Measurements from ENCODE around the gene SIL1.

DNA sequence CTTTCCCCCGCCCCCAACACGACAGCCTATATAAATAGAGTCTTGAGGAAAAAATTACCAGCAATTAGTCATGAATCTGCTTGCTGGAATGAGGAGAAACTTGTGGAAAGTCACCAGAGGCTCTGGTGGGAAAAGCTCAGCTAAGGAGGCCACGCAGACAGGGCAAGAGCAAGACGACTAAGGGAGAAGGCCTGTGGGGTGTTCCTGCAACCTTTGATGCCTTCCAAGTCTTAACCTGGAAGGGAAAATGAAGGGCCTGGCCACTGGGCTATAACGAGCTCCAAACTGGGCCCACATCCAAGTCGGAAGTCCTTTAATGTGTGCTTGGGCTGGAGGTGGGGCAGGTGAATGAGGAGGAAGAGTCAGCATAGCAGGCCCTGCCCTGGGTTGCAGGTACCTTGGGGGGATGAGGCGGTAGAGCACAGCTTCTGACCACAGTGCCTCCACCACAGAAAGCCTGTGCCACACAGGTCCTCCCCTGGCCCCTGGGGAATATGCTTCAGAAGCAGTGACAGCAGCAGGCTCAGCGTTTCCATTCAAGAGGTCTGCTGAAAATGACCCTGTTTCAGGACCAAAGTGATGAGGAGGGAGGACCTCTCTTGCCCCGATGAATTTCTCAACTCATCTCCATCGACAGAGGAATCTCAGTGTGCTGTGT is 230.2 kb downstream of the SIL1 start:
- TF ChIP-seq, protein P1, sequence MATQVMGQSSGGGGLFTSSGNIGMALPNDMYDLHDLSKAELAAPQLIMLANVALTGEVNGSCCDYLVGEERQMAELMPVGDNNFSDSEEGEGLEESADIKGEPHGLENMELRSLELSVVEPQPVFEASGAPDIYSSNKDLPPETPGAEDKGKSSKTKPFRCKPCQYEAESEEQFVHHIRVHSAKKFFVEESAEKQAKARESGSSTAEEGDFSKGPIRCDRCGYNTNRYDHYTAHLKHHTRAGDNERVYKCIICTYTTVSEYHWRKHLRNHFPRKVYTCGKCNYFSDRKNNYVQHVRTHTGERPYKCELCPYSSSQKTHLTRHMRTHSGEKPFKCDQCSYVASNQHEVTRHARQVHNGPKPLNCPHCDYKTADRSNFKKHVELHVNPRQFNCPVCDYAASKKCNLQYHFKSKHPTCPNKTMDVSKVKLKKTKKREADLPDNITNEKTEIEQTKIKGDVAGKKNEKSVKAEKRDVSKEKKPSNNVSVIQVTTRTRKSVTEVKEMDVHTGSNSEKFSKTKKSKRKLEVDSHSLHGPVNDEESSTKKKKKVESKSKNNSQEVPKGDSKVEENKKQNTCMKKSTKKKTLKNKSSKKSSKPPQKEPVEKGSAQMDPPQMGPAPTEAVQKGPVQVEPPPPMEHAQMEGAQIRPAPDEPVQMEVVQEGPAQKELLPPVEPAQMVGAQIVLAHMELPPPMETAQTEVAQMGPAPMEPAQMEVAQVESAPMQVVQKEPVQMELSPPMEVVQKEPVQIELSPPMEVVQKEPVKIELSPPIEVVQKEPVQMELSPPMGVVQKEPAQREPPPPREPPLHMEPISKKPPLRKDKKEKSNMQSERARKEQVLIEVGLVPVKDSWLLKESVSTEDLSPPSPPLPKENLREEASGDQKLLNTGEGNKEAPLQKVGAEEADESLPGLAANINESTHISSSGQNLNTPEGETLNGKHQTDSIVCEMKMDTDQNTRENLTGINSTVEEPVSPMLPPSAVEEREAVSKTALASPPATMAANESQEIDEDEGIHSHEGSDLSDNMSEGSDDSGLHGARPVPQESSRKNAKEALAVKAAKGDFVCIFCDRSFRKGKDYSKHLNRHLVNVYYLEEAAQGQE (IDR thresholded peaks at IDR 0.05; ENCODE audit: low read depth), result no peak
- TF ChIP-seq TEAD4 (IDR thresholded peaks at IDR 0.05) (no peak), EP300 (IDR thresholded peaks at IDR 0.05; ENCODE audit: borderline replicate concordance) (no peak), RAD21 (IDR thresholded peaks at IDR 0.05; ENCODE audit: low read depth) (no peak), YY1 (IDR thresholded peaks at IDR 0.05; ENCODE audit: low read depth) (no peak), EGR1 (IDR thresholded peaks at IDR 0.05) (no peak), TAF1 (IDR thresholded peaks at IDR 0.05; ENCODE audit: low read depth) (no peak), CREB1 (IDR thresholded peaks at IDR 0.05; ENCODE audit: low read depth) (no peak), FOXM1 (IDR thresholded peaks at IDR 0.05; ENCODE audit: borderline replicate concordance, low read depth) (no peak), NFIC (IDR thresholded peaks at IDR 0.05) (peak; percentile 81), CEBPB (IDR thresholded peaks at IDR 0.05) (no peak)
- TF ChIP-seq, protein P2, sequence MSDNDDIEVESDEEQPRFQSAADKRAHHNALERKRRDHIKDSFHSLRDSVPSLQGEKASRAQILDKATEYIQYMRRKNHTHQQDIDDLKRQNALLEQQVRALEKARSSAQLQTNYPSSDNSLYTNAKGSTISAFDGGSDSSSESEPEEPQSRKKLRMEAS (IDR thresholded peaks at IDR 0.05), result no peak
- TF ChIP-seq, protein P3, sequence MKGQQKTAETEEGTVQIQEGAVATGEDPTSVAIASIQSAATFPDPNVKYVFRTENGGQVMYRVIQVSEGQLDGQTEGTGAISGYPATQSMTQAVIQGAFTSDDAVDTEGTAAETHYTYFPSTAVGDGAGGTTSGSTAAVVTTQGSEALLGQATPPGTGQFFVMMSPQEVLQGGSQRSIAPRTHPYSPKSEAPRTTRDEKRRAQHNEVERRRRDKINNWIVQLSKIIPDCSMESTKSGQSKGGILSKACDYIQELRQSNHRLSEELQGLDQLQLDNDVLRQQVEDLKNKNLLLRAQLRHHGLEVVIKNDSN (IDR thresholded peaks at IDR 0.05), result no peak
